Measurements from ENCODE around the gene DLX1.
A peak's percentile ranks its signal among the peaks of the same experiment; 100 is the strongest.

DLX1 gene

GRCh38 chr2:172087780-172088244, 2.5 kb downstream of the DLX1 start:
- no peak for DNase-seq (ENCODE audit: low spot score)

DNA sequence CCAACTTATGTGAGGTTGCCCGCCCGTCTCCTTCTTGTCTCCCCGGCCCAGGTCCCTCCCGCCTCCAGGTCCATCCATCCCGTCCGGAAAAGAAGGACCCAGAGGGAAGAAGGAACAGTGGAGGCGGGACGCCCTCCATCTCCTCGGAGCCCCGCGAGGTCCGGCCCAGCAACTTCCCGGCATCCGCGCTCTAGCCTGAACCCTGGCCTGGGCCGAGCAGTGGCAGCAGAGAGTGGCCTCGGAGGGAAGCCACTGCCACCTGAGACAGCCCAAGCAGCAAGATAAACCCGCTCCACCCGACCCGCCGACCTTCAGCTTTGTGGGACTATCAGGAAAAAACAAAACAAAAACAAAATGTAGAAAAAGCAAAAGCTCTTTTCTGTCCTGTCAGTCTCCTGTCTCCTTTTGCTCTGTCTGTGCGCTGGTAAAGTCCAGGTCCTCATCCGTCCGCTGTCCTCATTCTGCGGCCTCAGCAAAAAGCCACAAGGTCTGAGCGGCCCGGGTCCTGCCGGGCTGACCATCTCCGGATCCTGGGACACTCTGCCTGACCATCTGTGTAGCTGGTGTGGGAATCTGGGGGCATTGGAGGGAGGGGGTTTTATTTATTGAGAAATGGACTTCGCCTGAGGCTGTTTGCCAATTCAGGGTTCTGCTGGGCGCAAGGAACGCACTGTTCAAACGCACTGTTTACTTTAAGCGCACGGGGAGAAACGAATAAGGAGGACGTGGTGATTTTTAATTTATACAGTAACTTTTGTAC, 3.1 kb downstream of the DLX1 start:
- DNase-seq (ENCODE audit: low spot score): no peak

- no peak for DNase-seq (ENCODE audit: low spot score)
Measured at GRCh38 chr2:172089005-172089504, 3.7 kb downstream of the DLX1 start.

- DNase-seq (ENCODE audit: low spot score): no peak
Measured at GRCh38 chr2:172089633-172090032, 4.3 kb downstream of the DLX1 start.

DNA sequence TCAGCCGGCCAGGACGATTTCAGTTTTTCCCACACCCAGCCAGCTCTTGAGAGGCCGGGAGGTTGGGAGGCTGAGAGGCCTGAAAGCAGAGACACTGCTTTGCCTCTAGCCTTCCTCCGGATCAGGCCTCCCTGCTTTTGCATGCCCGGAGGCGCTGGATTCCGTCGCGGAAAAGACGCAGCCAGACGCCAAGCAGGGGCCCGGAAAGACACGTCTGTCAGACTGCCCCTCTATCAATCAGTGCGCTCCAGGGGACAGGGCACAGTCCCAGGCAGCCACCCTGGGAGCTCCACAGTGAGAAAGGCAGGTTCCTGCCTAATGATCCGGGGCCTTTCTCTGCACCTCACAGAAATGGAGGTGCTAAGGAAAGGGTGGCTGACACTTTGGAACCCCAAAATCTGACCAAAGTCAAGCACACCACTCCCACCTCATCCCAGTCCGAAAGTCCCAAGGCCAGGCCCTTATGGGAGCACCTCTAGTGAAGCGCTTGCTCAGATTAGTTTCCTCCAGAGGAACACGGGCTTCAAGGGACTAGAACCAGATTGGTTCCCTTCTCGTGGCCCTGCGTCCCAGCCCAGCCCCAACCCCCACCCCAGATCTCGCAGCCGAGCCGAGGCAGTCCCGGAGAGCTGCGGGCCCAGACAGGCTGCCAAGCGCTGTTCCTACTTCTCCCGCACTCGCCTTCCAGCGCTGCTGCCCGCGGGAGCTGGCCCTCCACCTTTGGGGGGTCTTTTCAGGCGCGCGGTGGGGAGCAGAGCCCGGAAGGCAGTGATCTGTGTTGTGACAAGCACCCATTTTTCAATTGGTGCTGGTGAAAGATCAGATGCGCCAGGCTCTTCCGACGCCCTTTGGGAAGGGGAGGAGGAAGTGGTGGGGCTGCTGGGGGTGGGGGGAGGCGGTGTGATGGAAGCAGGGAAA, 5.0 kb downstream of the DLX1 start:
- no peak for DNase-seq (ENCODE audit: low spot score)

GRCh38 chr2:172091000-172091641, 5.8 kb downstream of the DLX1 start:
- no peak for DNase-seq (ENCODE audit: low spot score)

DNA sequence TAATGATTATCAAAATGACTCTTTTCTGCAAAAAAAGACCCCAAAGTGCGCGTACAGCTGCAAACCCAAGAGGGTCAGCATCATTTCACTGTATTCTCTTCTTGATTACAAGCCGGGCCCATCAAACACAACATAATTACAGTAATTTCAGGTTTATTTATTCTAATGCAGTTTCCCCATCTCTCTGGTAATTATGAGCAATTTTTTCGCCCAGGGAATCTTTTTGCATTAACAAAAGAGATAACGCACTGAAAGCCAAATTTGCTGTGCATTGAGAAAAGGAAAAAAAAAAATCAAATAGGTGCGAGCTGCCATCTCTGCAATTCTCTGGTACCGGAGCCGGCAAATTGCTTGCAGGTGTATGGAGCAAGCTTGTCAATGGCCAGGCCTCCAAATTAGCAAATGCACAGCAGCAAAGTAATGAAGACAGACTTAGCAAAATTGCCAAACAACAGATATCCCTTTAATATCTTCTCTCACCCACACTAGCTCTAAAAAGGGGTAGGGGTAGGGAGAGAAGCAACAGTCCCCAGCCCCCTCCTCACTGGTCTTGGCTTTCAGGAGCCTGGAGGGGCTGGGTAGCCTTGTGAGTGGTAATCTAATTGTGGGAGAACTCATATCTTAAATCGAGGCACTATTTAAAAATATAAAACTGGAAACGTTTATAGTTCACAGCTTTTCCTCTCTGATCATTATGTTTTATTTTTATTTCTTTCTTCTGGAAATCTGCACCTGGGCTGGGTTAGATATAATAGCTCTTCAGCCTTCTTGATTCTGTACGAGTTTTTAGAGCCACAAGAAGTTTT, 6.7 kb downstream of the DLX1 start:
- no peak for DNase-seq (ENCODE audit: low spot score)

DNA sequence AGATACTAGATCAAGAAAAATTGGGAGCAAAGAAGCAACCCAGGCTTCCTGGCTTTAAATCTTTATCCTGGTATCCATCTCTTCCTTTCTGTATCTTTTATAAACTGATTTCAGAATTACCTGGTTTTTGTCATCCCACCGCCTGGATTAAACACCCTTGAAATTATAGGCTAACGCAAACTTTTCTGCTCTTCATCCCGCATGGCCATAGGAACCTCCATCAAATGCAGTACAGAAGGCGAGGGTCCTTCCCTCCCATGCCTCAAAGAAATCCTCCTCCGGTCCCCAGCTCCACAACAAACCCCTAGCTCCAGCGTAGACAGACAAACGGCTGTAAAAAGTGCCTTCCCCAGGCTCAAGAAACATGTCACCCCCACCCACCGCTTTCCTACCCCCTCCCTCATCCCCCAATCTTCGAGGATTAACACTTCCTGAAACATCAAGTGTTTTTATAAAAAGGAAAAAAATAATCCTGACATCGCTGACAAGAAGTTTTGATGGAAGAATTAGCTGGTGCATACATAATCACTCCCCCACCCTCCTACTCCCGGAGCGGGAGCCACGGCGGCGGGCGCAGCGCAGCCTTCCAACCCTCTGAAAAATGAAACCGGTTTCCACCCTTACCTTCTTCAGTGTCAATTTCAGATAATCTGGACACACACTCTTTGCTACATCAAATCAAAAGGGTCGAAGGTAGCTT, 7.6 kb downstream of the DLX1 start:
- no peak for DNase-seq (ENCODE audit: low spot score)

DNA sequence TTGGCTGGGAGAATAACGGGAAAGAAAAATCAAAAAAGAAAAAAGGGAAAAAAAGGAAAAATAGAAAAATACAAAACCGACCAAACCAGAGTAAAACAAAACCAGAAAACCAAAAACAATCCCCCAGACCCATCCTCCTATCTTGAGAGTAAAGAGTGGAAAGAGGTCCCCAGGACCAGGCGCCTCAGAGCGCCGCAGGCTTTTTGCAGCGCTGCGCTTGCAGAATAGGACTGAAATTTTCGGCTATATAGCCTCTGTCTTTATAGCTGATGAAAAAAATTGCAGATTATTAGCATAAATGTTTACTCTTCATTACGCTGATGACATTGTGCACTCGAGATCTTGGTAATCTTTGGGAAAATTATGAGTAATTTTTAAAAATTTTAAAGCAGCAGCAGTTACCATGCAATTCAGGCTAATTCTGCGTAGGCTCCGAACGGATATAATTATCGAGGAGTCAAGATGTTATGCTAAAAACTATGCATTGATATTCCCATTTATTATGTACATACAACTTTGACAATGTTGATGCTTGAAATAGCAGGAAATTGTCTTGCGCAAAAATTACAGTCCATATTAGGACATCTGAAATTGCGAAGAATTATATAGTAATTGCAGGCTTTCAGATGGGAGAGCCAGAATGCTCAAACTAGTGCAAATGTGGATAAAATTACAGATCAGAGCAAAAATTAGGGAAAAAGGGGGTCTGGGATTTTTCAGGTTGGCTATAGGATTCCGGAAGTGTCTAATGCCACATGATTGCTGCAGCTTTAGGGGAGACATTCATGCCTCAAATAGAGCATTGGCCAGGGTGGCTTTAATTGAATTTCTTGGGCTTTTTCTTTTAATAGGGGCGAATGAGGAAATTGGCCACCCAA, 8.3 kb downstream of the DLX1 start:
- DNase-seq (ENCODE audit: low spot score): no peak

DNA sequence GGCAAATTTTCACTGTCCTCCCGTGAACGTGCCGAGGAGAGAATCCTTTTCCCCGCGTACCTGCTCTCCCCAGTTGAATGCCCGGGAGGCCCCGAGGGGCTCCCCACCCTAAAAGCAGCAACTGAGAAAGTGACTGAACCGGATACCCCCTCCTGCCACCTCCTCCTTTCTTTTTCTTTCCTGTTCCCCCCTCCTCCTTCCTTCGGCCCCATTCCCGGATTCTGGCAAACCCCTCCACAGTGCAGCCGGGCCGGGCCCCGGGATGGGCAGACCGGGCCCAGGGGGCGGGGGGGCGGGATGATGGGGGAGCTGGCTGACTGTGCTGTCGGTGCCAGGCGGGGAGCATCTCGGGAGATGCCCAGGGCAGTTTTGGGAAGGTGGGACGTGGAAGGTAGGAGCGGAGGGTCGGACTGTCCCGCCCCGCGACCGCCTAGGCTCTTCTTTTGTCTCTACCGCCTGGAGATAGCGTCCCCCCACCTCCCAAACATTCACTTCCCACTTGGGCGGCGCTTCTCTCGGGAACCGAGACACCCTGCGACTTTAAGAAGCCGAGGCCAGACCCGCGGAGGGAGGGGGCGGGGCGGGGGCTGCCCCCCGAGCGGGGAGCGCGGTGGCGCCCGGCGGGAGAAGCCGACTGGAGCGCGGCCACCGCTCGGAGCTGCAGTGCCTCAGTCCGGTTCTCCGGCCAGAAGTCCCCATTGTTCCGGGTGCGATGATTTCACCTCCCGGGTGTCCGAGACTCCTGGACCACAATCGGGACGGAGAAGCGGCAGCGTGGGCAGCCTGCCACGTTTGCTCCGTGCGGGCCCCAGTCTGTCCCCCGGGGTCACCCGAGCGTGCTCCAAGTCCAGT, 9.2 kb downstream of the DLX1 start:
- DNase-seq (ENCODE audit: low spot score): no peak

DNA sequence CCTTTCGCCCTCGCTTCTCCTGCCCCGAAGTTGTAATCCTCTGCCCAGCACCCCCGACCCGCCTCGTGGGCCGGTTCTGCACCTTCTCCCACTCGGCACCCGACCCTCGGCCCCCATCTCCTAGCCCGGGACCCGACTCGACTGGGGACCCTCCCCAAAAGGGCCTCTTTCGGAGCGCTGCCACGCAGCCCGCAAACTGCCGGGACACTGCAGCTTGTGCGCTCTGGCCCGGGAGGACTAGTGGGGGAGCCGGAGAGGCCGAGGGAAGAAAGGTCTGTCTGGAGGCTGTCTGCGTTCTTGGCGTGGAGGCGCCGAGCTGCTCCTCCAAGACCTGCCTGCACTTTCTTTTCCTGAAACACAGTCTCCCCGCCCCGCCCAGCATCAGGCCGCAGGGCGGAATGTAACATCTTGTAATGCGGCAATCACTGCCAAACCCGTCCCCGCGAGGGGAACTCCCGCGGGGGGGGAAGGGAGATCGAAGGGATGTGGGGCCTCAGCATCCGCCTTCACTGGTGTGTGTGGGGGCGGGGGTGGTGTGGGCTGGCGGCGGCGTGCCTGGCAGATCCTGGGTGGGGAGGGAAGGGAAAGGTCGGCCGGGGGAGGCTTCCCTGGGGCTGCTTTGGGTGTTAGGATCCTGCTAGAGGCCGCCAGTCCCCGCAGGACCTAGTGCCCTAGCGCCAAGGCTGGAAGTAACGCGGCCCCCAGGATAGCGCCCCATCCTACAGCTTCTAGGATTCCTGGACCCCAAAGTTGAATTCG, 10.0 kb downstream of the DLX1 start:
- peak; percentile 40 for DNase-seq (ENCODE audit: low spot score)

GRCh38 chr2:172095905-172096625, 10.8 kb downstream of the DLX1 start:
- no peak for DNase-seq (ENCODE audit: low spot score)

DNA sequence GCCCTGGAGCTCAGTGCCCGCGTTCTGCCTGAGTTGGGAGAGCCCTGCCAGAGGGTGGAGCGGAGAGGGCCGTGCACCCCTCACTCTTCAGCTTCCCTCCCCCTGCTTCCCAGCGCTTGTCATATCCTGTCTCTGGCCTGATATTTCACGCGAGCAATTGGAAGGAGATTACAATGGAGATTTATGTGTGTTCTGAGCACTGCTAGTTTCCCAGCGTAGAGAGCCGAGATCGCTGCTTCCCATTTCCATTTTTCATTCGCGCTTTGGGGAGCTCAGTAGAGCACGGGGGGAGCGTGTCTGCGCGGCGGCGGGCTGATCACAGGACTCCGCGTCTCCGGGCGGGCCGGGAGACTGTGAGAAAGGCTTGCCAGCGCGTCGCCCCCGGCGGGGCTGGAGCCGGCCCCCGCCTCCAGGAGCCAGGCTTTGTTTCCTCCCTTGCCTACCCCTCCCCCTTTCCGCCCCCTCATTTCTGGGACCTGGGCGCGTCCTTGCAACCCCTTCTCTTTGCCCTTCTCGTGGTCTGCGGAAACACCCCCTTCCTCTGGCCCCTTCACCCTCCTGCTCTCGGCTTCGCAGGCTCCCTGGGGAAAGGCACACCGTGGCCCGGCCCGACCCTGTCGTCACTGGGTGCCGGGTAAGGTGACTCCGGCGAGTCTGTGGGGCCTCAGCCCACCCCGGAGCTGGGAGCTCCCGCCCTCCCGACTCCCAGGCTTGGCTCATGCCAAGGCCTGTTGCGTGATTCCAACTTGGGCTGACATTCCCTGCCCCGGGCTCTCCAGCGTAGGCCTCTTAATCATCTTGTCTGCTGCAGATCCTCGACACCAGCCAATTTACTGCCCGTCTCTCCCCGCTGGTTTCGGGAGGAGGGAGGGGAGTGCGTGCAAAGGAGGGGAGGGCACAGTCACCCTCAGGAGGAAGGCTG, 11.6 kb downstream of the DLX1 start:
- no peak for DNase-seq (ENCODE audit: low spot score)

DNA sequence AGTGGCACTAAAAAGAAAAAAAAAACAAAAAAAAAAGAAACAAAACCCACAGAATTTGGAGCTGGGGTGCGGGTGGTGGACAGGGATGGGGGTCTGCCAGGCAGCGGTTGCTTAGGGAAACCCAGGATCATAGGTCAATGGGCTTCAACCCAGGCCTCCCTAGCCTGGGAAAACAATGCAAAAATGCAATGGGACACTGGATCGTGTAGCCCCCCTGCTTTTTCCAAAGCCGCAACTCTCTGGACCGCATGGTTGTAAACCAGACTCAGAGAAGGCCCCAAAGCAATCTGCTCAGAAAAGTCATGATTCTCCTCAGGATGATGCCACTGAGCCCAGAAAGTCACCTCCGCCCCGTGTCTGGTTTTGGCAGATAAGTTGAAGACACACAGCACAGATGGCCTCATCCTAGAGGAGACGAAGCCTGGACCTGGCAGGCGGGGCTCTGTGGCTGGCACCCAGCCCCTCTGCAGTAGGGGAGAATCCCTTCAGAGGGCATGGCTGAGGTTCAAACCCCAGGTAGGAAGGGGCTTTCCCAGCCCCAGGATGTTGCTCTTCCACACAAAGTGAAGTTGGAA, 12.3 kb downstream of the DLX1 start:
- no peak for DNase-seq (ENCODE audit: low spot score)

- no peak for DNase-seq (ENCODE audit: low spot score)
Measured at GRCh38 chr2:172098287-172098649, 13.0 kb downstream of the DLX1 start.
